ENCODE data around the gene OSER1.
"Not testable (repeated sequence)": the region's sequence is repeated elsewhere in the genome, so short reads cannot be mapped to it uniquely, and the experiment has no call there.

The OSER1 gene

GRCh38 chr20:44191640-44192039 is 18.9 kb downstream of the OSER1 start:
- H3K4me3 ChIP-seq (ENCODE audit: low read length); H3K4me1 ChIP-seq (ENCODE audit: control insufficient read depth, insufficient read depth, low read length): not testable (repeated sequence)
- H3K27me3 ChIP-seq (ENCODE audit: control insufficient read depth, insufficient read depth, low read length), result peaks cover 19% of the 10 kb centered on the region

GRCh38 chr20:44190197-44190852 is 20.2 kb downstream of the OSER1 start:
- H3K4me1 ChIP-seq (ENCODE audit: control insufficient read depth, insufficient read depth, low read length); H3K36me3 ChIP-seq (ENCODE audit: control insufficient read depth, insufficient read depth, low read length); H3K9me3 ChIP-seq (ENCODE audit: control insufficient read depth, low read length); H3K4me3 ChIP-seq (ENCODE audit: low read length); H3K9ac ChIP-seq (ENCODE audit: low read length): not testable (repeated sequence)
- peaks cover 23% of the 10 kb centered on the region for H3K27me3 ChIP-seq (ENCODE audit: control insufficient read depth, insufficient read depth, low read length)

More at GRCh38 chr20:44191640-44192039, 18.9 kb downstream of the OSER1 start:
- H3K9ac ChIP-seq (ENCODE audit: low read length); H3K36me3 ChIP-seq (ENCODE audit: control insufficient read depth, insufficient read depth, low read length); H3K9me3 ChIP-seq (ENCODE audit: control insufficient read depth, low read length): not testable (repeated sequence)

- no peaks in the 10 kb centered on the region for H3K9me3 ChIP-seq (ENCODE audit: control insufficient read depth, low read length)
- peaks cover 23% of the 10 kb centered on the region for H3K27me3 ChIP-seq (ENCODE audit: control insufficient read depth, insufficient read depth, low read length)
- no peak overlapping the region for H3K9ac ChIP-seq (ENCODE audit: low read length)
- H3K4me3 ChIP-seq (ENCODE audit: low read length), result no peak overlapping the region
- no peaks in the 10 kb centered on the region for H3K4me1 ChIP-seq (ENCODE audit: control insufficient read depth, insufficient read depth, low read length)
- H3K36me3 ChIP-seq (ENCODE audit: control insufficient read depth, insufficient read depth, low read length), result no peaks in the 10 kb centered on the region
Observed at GRCh38 chr20:44188752-44189151, 21.8 kb downstream of the OSER1 start.

GRCh38 chr20:44187772-44188709 is 22.5 kb downstream of the OSER1 start:
- H3K4me1 ChIP-seq (ENCODE audit: control insufficient read depth, insufficient read depth, low read length), result no peaks in the 10 kb centered on the region
- H3K36me3 ChIP-seq (ENCODE audit: control insufficient read depth, insufficient read depth, low read length), result no peaks in the 10 kb centered on the region
- peaks cover 23% of the 10 kb centered on the region for H3K27me3 ChIP-seq (ENCODE audit: control insufficient read depth, insufficient read depth, low read length)
- H3K9ac ChIP-seq (ENCODE audit: low read length), result no peak overlapping the region
- no peak overlapping the region for H3K4me3 ChIP-seq (ENCODE audit: low read length)
- H3K9me3 ChIP-seq (ENCODE audit: control insufficient read depth, low read length), result no peaks in the 10 kb centered on the region

- Histone ChIP-seq H3K27me3 (ENCODE audit: control insufficient read depth, insufficient read depth, low read length) (peaks cover 24% of the 10 kb centered on the region), H3K9ac (ENCODE audit: low read length) (peak within 1 kb of the TSS; percentile 57), H3K9me3 (ENCODE audit: control insufficient read depth, low read length) (no peaks in the 10 kb centered on the region), H3K4me1 (ENCODE audit: control insufficient read depth, insufficient read depth, low read length) (no peaks in the 10 kb centered on the region), H3K4me3 (ENCODE audit: low read length) (no peak within 1 kb of the TSS), H3K36me3 (ENCODE audit: control insufficient read depth, insufficient read depth, low read length) (no peaks in the 10 kb centered on the region)
Observed at GRCh38 chr20:44187054-44187771, 23.4 kb downstream of the OSER1 start, which contains the start of gene JPH2. JPH2 (minus strand) TSS chr20:44187188; CDS start chr20:44186705, 483 bp downstream.

GRCh38 chr20:44186674-44187053 is 23.9 kb downstream of the OSER1 start:
- no peaks in the 10 kb centered on the region for H3K4me1 ChIP-seq (ENCODE audit: control insufficient read depth, insufficient read depth, low read length)
- H3K27me3 ChIP-seq (ENCODE audit: control insufficient read depth, insufficient read depth, low read length), result peaks cover 27% of the 10 kb centered on the region

GRCh38 chr20:44186201-44186600 is 24.4 kb downstream of the OSER1 start:
- peak overlapping the region; percentile 57 for H3K9ac ChIP-seq (ENCODE audit: low read length)
- H3K4me1 ChIP-seq (ENCODE audit: control insufficient read depth, insufficient read depth, low read length), result no peaks in the 10 kb centered on the region
- H3K36me3 ChIP-seq (ENCODE audit: control insufficient read depth, insufficient read depth, low read length), result no peaks in the 10 kb centered on the region
- peaks cover 30% of the 10 kb centered on the region for H3K27me3 ChIP-seq (ENCODE audit: control insufficient read depth, insufficient read depth, low read length)
- no peak overlapping the region for H3K4me3 ChIP-seq (ENCODE audit: low read length)
- no peaks in the 10 kb centered on the region for H3K9me3 ChIP-seq (ENCODE audit: control insufficient read depth, low read length)

More at GRCh38 chr20:44186674-44187053, 23.9 kb downstream of the OSER1 start:
- Histone ChIP-seq H3K9me3 (ENCODE audit: control insufficient read depth, low read length) (no peaks in the 10 kb centered on the region), H3K36me3 (ENCODE audit: control insufficient read depth, insufficient read depth, low read length) (no peaks in the 10 kb centered on the region), H3K9ac (ENCODE audit: low read length) (peak overlapping the region; percentile 57), H3K4me3 (ENCODE audit: low read length) (no peak overlapping the region)

- Histone ChIP-seq H3K9me3 (ENCODE audit: control insufficient read depth, low read length) (no peaks in the 10 kb centered on the region), H3K9ac (ENCODE audit: low read length) (no peak overlapping the region), H3K4me3 (ENCODE audit: low read length) (no peak overlapping the region), H3K36me3 (ENCODE audit: control insufficient read depth, insufficient read depth, low read length) (no peaks in the 10 kb centered on the region), H3K4me1 (ENCODE audit: control insufficient read depth, insufficient read depth, low read length) (no peaks in the 10 kb centered on the region), H3K27me3 (ENCODE audit: control insufficient read depth, insufficient read depth, low read length) (peaks cover 30% of the 10 kb centered on the region)
Observed at GRCh38 chr20:44185574-44185973, 25.0 kb downstream of the OSER1 start.

- Histone ChIP-seq H3K9ac (ENCODE audit: low read length) (no peak overlapping the region), H3K27me3 (ENCODE audit: control insufficient read depth, insufficient read depth, low read length) (peaks cover 22% of the 10 kb centered on the region), H3K36me3 (ENCODE audit: control insufficient read depth, insufficient read depth, low read length) (no peaks in the 10 kb centered on the region), H3K4me1 (ENCODE audit: control insufficient read depth, insufficient read depth, low read length) (no peaks in the 10 kb centered on the region), H3K4me3 (ENCODE audit: low read length) (no peak overlapping the region), H3K9me3 (ENCODE audit: control insufficient read depth, low read length) (no peaks in the 10 kb centered on the region)
Observed at GRCh38 chr20:44183282-44183681, 27.3 kb downstream of the OSER1 start.

- H3K27me3 ChIP-seq (ENCODE audit: control insufficient read depth, insufficient read depth, low read length), result peaks cover 20% of the 10 kb centered on the region
- no peaks in the 10 kb centered on the region for H3K36me3 ChIP-seq (ENCODE audit: control insufficient read depth, insufficient read depth, low read length)
- H3K9ac ChIP-seq (ENCODE audit: low read length), result no peak overlapping the region
- no peak overlapping the region for H3K4me3 ChIP-seq (ENCODE audit: low read length)
- no peaks in the 10 kb centered on the region for H3K9me3 ChIP-seq (ENCODE audit: control insufficient read depth, low read length)
- no peaks in the 10 kb centered on the region for H3K4me1 ChIP-seq (ENCODE audit: control insufficient read depth, insufficient read depth, low read length)
Observed at GRCh38 chr20:44182863-44183262, 27.7 kb downstream of the OSER1 start.

GRCh38 chr20:44182135-44182765 is 28.3 kb downstream of the OSER1 start:
- Histone ChIP-seq H3K9ac (ENCODE audit: low read length) (no peak overlapping the region), H3K4me1 (ENCODE audit: control insufficient read depth, insufficient read depth, low read length) (peaks cover 5% of the 10 kb centered on the region), H3K36me3 (ENCODE audit: control insufficient read depth, insufficient read depth, low read length) (no peaks in the 10 kb centered on the region), H3K4me3 (ENCODE audit: low read length) (no peak overlapping the region), H3K27me3 (ENCODE audit: control insufficient read depth, insufficient read depth, low read length) (peaks cover 14% of the 10 kb centered on the region), H3K9me3 (ENCODE audit: control insufficient read depth, low read length) (no peaks in the 10 kb centered on the region)
